ENCODE data around the gene FGF13.

FGF13 gene

DNA sequence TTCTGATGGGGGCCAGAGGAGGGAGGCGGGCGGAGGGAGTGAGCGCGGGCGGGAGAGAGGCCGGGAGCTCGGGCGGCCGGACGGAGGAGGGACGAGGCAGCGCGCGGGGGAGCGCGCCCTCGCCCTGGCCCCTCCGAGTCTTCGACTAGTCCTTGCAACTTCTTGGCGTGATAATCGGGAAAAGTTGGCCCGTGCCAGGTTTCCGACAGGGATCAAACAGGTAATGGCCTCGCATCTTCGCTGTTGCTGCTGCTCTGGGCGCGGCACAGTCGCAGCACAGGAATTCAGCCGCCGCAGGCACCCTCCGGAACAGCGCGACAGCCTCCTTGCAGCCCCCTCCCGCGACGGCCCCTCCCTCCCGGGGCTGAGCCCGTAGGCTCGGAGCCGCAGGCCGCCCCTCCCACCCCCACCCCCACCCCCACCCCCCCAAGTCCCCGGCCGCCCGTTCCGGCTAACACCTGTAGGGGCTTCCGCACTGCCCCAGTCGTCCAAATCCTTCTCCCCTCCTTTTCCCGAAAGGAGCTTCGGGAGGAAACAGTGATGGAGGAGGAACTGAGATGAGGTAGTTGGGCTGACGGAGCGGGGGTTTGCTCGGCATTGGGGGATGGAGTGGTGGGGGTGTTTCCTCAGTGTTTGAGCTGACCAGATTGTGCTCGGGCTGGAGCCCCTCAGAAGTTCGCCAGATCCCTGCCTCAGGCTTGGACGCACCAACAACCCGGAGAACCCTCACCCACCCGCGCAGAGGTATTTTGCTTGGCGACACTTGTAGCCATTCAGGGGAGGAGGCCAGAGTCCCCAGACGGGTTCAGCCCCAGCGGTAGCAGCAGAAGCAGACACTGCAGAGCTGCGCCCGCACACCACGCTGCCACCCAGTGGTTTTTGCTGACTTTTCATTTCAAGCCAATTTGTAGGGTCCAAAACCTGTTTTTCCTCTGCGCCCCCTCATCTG is at the start of gene FGF13:
Gene FGF13, minus strand, starts transcription at position 319 of the 949 bp plus-strand sequence. CDS start 714 bp downstream, outside the sequence.
- DNase-seq (ENCODE audit: low read depth) = no peak

DNA sequence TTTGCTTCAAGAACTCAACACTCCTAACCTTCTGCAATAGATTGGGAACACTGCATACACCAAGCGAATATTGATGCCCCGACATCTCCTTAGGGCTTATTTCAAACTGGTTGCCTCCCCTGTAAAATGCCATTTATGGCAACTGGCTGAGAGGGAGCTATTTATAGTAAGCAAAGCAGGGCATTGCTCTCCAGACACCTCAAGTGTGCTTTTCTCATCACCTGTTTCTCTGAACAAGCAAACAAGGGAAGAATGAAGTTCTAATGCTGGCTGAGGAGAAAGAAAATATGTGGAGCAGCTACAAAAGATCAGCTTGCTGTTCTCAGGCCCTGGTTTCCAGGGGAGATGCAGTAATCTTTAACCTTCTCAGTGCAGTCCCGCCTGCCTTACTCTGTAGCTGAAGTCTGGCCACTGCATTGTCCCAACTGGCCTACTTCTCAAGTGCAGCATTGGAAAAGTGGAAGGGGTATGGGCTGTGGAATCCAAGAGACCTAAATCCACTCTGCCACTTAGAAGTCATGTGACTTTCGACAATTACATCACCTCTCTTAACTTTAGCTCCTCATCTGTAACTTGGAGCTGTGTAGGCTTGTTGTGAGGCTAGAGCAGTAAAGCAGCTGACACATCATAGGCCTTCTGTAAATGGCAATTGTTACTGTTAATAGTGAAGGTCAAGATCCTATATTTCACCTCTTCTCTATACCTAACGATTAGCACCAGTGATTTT is 47.9 kb upstream of the FGF13 start:
- no peak for DNase-seq (ENCODE audit: low read depth)

DNA sequence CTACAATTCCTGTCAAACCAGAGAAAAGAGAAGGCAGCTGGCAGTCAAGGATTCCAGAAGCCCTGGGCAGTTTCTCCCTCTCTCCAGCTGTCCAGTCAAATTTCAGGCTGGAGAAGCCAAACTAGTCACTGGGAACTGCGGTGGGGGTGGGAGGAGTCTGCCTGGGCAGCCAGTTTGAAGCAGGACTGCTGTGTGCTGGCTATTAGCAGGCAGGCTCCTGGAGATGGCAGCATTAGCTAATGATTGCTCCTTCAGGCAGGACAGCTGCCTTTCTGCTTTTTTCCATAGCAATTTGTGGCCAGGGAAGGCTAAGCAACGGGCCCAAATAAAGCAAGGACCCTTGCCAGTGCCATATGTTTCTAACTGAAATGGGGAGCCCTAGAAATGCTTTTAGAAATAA is 44.7 kb upstream of the FGF13 start:
- no peak for DNase-seq (ENCODE audit: low read depth)

DNA sequence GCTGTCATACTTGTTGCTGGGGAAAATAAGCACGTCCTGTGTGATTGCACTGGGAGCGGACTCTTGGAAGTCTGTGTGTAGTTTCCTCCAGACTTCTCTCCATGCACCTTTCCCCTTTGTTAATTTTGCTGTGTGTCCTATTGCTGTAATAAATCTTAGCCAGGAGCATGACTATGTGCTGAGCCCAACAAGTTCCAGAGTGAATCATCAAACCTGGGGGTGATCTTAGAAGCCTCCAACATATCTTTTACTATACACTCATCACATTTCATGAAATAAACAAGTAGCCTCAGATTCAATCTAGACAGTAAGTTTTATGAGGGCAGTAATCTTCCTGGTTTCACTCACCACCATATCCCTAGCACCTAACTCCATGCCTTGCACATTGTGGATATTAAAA is 43.3 kb upstream of the FGF13 start:
- DNase-seq (ENCODE audit: low read depth) = no peak

DNA sequence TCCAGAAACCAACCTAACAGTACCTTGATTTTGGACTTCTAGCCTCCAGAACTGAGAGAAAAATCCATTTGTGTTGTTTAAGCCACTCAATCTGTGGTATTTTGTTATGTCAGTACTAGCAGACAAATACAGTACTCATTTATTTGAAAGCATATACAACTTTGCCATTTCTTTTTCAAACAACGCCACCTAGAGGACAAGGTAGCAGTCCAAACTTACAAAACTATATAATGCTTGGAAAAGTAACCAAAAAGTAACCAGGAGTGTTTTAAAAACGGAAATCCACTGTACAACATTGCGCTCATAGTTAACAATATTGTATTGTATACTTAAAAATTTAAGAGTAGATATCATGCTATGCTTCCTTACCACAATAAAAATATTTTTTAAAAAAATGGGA is 37.0 kb upstream of the FGF13 start:
- DNase-seq (ENCODE audit: low read depth) = no peak

DNA sequence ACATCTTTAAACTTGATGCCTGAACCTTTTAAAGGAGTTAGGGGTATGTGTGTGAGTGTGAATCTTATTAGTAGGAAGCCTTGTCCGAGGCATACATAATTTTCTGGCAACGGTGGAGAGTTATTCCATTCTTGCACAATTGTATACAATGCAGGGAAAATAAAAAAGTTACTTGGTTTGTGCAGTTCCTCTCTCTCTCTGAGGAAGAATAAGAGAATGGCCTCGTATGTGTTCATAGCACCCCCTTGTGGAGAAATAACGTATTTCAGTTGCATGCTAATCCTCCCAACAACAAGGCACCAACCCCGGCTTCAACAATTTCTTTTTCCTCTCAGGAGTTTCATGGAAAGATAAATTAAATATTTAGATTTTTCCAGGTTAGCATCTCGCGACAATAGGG is 33.7 kb upstream of the FGF13 start:
- DNase-seq (ENCODE audit: low read depth) = no peak

DNA sequence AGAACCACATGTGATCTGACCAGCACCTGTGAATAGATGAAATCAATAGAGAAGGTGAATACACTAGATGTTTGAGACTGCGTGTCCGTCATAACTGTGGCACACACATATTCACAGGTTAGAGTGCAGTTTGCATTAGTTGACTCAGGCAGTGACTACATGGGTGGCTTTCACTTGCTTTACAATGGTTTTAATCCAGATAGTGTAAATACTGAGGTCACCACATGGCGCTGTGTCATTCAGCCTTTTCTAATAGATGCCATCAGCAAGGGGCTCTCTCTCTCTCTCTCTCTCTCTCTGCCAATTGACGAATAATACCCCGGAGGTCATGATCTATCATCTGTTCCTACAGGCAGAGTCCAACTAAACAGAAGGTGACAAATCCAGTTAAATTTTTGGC is 30.7 kb upstream of the FGF13 start:
- no peak for DNase-seq (ENCODE audit: low read depth)

DNA sequence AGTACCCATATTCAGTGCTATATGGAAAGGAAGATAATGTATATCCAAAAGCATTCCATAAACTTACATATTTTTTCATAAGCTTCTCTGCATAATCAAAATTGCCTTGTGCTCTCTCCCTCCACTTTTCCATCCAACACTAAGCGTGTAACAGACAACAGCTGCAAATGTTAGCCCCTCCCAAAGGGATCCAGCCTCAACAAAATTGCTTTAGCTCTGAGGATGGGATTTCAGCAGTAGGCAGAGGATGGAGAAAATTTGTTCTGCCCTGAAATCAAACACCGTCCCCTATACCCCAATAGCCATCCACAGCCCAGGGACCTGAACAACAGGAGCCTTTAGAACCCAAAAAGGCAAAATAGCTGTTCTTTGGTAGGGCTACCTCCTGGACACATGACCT is 28.8 kb upstream of the FGF13 start:
- no peak for DNase-seq (ENCODE audit: low read depth)

DNA sequence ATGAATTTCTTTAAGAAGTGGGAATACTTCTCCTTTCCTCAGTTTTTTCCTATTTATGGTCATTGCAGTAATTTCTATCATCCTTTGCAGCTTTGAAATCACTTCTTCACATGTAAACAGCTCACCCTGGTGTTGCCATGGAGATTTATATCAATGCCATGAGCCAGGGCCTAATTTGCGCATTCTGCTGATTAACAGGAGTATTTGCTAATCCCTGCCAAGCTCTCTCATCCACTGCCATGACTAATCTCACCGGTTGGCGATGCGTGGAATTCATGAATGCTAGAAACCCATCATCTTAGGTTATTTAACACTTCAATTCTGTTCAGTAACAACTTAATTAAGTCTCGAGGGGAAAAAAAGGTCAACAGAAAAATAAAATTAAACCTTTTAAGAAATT is 11.8 kb upstream of the FGF13 start:
- DNase-seq (ENCODE audit: low read depth) = no peak

DNA sequence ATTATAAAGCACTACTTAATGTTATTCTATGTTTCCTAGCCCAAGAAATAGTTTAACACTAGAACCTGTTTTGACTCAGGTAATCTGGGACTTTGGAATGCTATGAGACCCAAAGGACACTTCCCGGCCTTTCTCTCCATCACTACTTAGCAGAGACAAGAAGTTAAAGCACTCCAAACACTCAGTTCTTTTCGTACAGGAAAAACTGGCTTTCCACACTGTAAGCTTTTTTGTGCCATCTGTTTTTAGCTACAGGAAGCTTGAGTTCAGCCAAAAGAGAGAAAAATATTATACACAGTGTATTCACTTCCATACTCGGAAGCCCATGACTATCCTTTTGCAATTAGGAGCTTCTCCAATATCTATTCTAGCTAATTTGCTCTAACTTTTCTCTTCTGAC is 7.9 kb upstream of the FGF13 start:
- no peak for DNase-seq (ENCODE audit: low read depth)

DNA sequence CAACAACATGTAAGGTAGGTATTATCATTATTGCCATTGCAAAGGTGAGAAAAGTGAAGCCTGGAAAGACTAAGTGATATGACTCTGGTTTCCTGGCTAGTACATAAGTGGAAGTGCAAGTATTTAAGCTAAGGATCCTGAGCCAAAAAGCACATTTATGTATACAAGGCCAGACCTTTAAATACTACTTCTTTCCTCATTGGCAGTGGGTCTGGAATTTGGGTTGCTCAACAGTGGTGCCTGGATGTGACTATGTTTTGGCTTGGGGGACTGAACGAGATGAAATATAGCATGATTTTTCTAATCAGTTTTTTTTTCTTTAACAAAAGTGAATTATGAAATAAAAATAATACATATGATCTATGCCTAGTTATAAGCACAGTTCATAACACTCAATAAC is 7.4 kb upstream of the FGF13 start:
- DNase-seq (ENCODE audit: low read depth) = no peak

DNA sequence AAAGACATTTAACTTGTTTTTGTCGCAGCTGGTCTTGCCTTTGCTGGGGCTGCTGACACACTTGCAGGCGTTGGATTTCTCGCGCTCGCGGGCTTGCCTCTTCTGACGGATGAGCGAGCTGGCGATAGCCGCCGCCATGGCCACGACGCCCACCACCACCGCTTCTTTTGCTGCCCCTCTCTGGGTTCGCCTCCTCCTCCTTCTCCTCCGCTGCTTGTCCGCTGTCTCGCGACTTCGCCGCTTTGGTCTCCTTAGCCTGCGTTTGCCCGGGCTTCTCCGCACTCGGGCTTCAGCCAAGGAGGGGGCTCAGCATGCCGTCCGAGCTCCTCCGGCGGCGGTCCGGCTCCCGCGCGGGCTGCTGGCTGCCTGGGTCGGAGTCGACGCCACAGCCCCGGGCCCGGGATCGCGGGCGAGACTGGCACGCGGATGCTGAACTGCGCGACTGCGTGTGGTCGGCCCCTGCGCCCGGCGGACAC is 613 bp downstream of the FGF13 start:
- DNase-seq (ENCODE audit: low read depth) = no peak

DNA sequence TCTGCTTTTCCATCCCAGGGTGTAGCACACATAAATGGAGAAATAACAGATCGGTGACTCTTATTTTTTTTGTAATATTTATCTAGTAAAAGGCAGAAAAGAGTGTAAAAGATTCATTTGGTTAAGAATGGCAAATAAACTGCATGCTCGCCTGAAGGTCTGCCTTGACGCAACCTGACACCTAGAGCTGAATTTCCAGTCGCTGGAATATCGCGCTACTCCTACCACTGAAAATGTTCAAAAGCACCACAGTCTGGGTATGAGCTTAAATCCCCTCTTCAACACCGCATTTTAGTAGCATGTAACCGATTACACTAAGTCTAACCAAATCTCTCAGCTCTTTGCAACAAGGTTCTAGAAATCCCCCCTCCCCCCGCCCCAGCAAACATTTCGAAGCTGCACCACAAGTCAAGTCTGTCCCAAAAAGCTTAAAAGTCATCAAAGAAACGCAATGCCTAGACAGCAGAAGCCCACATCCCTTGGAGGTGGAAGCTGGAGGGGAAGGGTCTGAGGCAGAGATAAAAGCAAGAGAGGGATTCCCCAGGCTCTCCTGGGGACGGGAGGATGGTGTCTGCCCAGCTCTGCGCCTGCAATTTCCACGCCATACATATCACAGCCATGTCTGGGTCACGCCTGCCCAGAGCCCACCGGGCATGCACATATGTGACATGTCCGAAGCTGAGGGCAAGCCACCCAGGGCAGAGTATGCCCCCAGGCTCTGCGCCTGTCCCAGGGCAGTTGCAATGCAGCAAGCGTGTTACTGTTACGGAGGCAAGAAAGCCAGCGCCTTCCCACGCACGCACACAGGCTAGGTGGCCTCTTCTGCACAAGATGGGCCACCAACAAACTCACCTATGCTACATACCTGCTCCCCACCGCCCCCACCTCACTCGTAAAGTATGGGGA is 1.4 kb downstream of the FGF13 start:
- no peak for DNase-seq (ENCODE audit: low read depth)

DNA sequence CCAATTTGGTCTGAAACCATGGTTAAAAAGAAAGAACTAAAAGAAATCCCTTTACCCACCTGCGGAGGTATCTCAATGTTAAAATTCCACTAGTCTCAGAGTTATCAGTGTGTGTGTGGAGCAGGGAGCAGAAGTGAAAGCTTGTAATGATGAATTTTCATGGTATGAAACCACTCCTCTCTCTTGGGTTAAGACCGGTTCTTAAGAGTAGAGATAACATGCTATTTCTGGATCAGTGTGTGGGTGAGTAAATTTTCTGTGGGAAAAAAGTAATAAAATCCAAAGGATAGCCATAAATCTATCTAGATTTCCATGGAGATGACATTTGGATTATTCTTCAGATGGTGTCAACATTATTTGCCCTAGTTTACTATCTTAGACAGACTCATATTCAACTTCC is 3.2 kb downstream of the FGF13 start:
- DNase-seq (ENCODE audit: low read depth) = no peak

DNA sequence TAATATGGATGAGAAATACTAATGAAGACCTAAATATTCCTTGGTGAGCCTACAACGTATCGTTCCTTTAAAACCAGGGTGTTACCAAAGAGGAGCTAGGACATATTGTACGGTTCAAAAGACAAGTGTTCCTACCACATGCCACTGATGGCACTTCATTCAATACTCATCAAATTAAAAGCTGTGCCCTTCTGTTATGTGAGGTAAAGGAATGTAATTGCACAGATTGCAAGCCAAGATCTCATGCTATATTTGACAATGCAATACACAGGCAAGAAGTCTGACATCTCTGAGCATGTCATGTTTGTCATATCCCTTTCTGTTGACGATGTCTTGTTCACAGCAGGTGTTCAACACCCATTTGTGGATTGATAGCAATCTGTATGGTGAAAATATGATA is 6.9 kb downstream of the FGF13 start:
- DNase-seq (ENCODE audit: low read depth) = no peak

DNA sequence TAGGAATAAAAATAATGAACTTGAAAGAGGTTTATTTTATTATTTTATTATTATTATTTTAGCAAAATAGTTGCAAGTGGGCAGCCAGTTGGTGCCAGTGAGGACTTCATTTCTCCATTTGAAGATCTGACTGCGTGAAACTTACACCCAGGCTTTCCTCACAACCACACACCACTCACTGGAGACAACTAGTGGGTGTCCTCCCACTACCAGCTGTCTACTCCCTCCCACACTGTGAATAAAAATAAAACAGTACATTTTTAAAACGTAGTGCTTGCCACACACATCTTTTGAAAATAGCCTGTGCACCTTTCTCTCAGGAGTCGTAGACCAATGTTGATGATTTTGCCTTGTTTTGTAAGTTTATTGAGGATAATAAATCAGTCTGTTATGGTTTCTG is 7.4 kb downstream of the FGF13 start:
- DNase-seq (ENCODE audit: low read depth) = no peak

DNA sequence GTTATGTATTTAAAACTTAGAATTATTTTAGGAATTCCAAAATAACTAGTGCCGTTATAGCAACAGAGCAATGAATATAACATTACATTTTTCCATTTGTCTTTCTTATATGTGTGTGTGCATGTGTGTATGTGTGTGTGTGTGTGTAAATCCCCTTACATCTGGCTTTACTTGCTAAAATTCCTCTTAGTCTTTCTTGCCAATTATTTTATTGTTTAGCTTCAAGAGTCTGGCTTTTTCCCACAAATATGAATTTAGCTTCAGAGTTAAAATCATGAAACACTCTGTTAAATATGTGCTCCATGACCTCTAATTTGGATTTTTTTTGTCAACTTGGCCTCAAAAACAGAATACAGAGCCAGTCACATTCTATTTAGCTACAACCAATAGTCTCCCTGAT is 18.9 kb downstream of the FGF13 start:
- no peak for DNase-seq (ENCODE audit: low read depth)

DNA sequence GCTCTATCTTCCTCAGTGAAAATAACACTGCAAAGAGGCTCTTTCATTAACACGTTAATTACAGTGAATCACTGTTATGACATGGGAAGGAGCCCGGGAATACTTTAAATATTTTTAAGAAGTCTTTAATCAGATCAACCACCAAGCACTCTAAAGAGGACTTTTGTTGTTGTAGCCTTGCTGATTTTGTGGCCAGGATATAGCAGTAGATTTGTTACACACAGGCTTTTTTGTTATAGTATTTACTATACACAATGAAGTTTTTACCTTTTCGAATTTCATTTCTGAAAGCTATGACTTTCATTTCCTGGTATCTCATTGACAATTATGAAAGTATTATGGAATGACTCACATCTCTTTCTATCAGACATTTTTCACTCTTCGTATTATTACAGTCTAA is 20.3 kb downstream of the FGF13 start:
- no peak for DNase-seq (ENCODE audit: low read depth)

DNA sequence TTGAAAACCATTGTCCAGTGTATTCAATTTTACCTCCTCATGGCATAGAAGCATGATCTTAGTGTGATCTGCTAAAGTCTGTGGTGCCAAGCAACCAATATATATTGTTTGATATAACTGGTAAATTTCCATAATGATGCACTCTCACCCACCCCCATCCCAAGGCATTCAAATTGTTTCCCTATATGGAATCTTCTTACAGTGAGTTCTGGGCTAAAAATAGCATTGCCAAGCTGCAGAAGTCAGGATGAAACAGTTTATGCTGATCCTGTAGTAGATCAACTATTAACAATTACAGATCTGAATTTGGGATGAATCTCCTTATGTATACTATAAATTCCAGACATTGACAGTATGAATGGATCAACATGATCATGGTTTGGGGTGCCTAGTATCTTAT is 20.9 kb downstream of the FGF13 start:
- no peak for DNase-seq (ENCODE audit: low read depth)

DNA sequence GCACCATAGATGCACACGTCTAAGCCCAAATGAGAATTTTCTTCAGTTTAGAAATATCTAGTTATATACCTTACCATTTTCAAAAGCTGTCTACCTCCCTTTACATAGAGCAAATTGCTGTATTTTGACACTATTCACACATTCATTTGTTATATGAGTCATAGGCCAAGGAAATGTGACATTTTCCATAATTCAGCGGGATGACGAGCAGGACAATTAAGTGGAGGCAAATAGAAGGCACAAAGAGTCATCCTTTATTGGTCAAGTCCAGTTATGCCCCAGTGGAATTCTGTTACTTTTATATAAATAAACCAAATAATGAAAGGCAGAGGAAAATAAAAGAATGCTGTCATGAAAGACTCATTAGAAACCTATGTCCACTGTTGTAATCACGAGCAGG is 27.9 kb downstream of the FGF13 start:
- no peak for DNase-seq (ENCODE audit: low read depth)

DNA sequence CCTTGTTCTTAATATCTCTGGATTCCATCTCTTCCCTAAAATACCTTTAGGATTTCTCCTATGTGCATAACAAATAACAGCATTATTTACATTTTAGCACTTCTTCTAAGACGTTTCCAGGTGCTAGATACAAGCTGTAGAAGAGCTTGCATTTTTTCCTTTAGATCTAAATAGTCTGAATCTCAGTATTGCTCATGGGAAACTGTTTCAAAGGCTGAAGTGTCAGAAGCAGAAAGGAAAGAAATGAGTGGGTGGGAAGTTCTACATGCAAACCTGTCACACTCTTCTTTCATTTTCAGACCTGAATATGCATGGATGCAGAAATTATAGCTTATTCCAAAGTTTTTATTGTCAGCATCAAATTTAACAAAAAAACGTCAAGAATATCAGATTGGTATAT is 41.8 kb downstream of the FGF13 start:
- no peak for DNase-seq (ENCODE audit: low read depth)

DNA sequence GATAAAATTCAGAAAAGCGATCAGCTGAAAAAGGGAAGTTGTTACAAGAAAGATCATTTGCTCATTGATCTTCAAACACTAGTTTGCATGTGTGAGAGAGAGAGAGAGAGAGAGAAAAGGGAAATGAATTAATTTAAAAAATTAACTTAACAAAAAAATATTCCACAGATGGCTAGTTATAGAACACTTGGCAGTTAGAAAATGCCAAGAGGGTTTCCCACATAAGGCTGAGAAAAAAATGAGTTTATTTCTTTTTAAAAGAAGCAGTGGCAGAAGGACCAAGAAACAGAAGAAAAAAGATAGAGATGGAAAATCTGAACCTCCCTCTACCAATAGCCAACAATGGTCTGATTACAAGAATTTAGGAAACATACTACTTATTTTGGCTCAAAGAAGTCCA is 47.1 kb downstream of the FGF13 start:
- DNase-seq (ENCODE audit: low read depth) = no peak

All from stimulated activated CD8-positive, alpha-beta memory T cell treated with anti-CD3 and anti-CD28 coated beads, Interleukin-15, amount 100 ng/mL, for 1 hour (primary cell).